ENCODE measurements around the gene PPM1E.

Gene PPM1E

DNA sequence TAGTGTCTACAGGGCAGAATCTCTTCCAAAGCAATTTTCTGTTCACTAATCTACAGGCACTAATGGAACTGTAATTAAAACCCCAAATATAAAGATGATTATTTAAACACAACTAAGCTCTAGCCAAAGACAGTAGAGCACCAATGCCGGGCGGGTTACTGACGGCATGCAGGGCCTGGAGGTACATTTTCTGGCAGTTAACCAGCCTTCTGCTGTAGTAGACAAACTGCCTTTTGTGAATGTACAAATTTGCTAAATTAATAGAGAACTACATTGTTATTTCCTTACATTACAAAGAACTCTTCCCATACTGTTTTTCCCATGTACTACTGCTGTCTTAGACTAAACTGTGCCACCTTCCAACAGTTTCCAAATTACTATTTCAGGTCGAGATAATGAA lies 243.2 kb downstream of the PPM1E start:
- no peak overlapping the region for H3K4me3 ChIP-seq (ENCODE audit: low read length)
- TF ChIP-seq ZNF274 (IDR thresholded peaks at IDR 0.05; ENCODE audit: low read depth, low read length), result no peak

DNA sequence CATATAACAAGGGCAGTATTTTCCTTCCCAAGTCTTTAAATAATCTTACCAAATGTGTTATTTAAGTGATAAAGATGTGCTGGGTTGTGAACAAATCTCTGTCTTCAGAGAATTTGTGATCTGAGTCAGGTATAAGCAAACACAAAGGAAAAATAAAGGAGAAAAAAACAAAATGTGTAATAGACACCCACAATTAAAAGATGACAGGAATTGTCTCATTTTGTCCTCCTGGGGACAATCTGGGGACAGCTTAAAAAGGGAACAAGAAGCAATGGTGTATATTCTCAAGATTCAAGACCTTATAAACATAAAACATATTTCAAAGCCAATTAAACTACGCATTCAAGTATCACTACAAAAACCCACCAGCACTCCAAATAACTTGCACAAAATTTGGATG lies 243.8 kb downstream of the PPM1E start:
- TF ChIP-seq ZNF274 (IDR thresholded peaks at IDR 0.05; ENCODE audit: low read depth, low read length), result no peak
- no peak overlapping the region for H3K4me3 ChIP-seq (ENCODE audit: low read length)

GRCh38 chr17:59000022-59000421 lies 244.4 kb downstream of the PPM1E start:
- no peak overlapping the region for H3K4me3 ChIP-seq (ENCODE audit: low read length)
- no peak for TF ChIP-seq ZNF274 (IDR thresholded peaks at IDR 0.05; ENCODE audit: low read depth, low read length)

GRCh38 chr17:59001158-59001814 lies 245.6 kb downstream of the PPM1E start:
- H3K4me3 ChIP-seq (ENCODE audit: low read length), result peak overlapping the region; percentile 29; the same call in 1 of the 2 replicates
- TF ChIP-seq ZNF274 (IDR thresholded peaks at IDR 0.05; ENCODE audit: low read depth, low read length), result no peak

GRCh38 chr17:59002126-59002525 lies 246.5 kb downstream of the PPM1E start:
- H3K4me3 ChIP-seq (ENCODE audit: low read length), result no peak overlapping the region; the same call in 1 of the 2 replicates
- no peak for TF ChIP-seq ZNF274 (IDR thresholded peaks at IDR 0.05; ENCODE audit: low read depth, low read length)

DNA sequence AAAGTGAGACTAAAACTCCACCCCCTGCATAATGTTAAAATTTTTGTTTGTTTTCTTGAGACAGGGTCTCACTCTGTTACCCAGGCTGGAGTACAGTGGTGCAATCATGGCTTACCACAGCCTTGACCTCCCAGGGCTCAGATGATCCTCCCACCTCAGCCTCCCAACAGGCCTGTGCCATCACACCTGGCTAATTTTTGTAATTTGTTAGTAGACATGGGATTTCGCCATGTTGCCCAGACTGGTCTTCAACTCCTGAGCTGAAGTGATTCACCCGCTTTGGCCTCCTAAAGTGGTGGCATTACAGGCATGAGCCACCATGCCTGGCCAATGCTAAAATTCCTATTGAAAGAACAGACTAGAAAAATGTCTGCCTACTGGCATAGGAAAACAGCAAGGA lies 247.2 kb downstream of the PPM1E start:
- no peak for TF ChIP-seq ZNF274 (IDR thresholded peaks at IDR 0.05; ENCODE audit: low read depth, low read length)
- no peak overlapping the region for H3K4me3 ChIP-seq (ENCODE audit: low read length)

GRCh38 chr17:59003860-59004259 lies 248.2 kb downstream of the PPM1E start:
- TF ChIP-seq ZNF274 (IDR thresholded peaks at IDR 0.05; ENCODE audit: low read depth, low read length), result no peak
- H3K4me3 ChIP-seq (ENCODE audit: low read length), result no peak overlapping the region

DNA sequence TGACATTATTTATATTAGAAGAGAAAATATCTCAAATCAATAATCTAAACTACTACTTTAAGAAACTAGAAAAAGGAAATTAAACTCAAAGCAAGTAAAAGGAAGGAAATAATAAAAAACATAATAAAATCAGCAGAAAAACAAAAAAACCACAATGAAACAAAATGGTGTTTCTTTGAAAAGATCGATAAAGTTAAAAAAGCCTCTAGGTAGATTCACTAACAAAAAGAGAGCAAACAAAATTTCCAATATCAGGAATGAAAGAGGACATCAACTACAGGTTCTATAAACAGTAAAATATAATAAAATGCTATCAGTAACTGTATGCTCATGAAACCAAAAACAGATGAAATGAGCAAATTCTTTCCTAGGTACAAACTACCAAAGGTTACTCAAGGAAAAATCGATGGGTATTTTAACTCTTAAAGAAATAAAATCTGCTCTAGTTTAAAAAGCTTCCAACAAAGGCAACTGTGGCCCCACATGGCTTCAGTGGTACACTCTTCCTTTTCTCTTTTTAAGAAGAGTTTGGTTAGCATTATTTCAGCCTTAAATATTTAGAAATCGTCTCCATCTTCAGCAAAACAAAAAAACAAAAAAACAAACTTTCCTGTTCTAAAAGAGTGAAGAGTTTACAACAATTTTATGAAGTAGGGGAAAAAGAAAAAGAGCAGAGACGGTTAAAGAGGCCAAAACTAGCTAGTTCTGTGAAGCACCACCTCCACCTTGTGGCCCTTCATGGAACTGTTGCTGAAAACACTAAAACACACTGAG lies 248.9 kb downstream of the PPM1E start:
- H3K4me3 ChIP-seq (ENCODE audit: low read length), result no peak overlapping the region
- no peak for TF ChIP-seq ZNF274 (IDR thresholded peaks at IDR 0.05; ENCODE audit: low read depth, low read length)

- TF ChIP-seq ZNF274 (IDR thresholded peaks at IDR 0.05; ENCODE audit: low read depth, low read length), result no peak
- H3K4me3 ChIP-seq (ENCODE audit: low read length), result no peak overlapping the region
Observed at GRCh38 chr17:59007995-59008394, 252.3 kb downstream of the PPM1E start.

- TF ChIP-seq ZNF274 (IDR thresholded peaks at IDR 0.05; ENCODE audit: low read depth, low read length), result no peak
Observed at GRCh38 chr17:59008737-59009136, 253.1 kb downstream of the PPM1E start.

DNA sequence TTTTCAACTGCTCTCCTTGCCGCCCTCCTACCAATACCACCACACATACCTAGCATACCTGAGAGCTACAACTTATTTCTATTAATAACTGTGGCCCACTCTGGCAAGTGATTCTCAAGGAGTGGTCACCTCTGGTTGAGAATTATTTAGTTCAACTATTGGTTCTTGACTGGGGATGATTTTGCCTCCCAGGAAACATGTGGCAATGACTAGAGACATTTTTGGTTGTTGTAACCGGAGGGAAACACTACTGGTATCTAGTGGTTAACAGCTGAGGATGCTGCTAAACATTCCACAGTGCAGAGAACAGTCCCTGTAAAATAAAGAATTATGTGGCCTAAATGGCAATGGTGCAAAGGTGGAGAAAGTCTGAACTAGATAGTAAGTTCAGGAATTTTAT lies 254.4 kb downstream of the PPM1E start:
- no peak overlapping the region for H3K4me3 ChIP-seq (ENCODE audit: low read length)
- TF ChIP-seq ZNF274 (IDR thresholded peaks at IDR 0.05; ENCODE audit: low read depth, low read length), result no peak

More at GRCh38 chr17:59008737-59009136, 253.1 kb downstream of the PPM1E start:
- no peak overlapping the region for H3K4me3 ChIP-seq (ENCODE audit: low read length)

DNA sequence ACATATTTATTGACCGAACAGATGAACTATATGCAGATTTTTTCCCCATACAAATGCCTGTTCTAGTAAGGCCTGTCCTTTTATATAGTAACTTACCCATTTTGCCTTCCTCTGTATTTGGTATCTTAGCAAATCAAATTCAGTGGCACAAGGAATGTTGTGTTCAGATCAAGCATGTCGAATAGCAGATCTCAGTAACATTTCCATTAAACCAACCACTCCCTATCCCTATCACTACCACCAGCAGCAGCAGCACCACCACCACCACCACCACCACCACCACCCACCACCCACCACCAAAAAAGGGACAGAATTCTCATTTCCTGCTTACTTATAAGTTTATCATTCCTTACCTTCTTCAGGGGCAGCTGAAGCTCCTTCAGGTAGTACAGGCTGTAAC lies 256.3 kb downstream of the PPM1E start:
- no peak overlapping the region for H3K4me3 ChIP-seq (ENCODE audit: low read length)
- TF ChIP-seq ZNF274 (IDR thresholded peaks at IDR 0.05; ENCODE audit: low read depth, low read length), result no peak

DNA sequence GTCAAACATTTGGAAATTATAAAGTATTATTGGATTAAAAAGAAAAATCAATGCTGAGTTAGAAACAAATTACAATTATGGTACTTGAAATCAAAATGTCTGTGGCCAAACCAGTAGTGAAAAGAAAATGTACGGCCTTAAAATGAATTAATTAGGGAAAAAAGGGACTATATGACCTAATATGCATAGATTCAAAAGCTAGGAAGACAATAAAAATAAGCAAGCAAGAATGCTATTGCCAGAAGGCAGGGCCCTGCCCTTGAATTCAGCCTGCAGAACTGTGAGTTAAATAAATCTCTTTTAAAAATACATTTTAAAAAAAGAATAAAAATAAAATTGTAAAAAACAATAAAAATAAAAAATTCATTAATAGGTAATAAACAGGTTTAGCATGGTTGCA lies 262.4 kb downstream of the PPM1E start:
- TF ChIP-seq ZNF274 (IDR thresholded peaks at IDR 0.05; ENCODE audit: low read depth, low read length), result no peak
- H3K4me3 ChIP-seq (ENCODE audit: low read length), result no peak overlapping the region

DNA sequence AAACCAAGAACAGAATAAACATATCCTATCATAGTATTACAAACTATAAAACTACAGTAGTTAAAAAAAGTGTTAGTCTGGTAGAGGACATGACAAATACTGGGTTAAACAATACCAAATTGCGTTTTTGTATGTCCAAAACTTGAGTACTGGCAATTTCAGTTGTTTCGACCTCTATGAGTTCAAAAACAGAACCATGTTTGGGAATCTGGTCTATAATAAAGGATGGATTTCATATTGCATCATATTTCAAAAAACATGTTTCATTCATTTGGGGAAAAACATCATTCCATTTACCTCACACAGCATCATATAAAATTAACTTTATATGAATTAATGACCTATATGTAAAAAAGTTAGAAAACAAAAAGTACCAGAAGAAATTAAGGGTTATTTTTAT lies 269.3 kb downstream of the PPM1E start:
- no peak for TF ChIP-seq ZNF274 (IDR thresholded peaks at IDR 0.05; ENCODE audit: low read depth, low read length)
- no peak overlapping the region for H3K4me3 ChIP-seq (ENCODE audit: low read length)

GRCh38 chr17:59026176-59026939 lies 270.7 kb downstream of the PPM1E start:
- no peak for TF ChIP-seq ZNF274 (IDR thresholded peaks at IDR 0.05; ENCODE audit: low read depth, low read length)

More at GRCh38 chr17:59026176-59026939, 270.7 kb downstream of the PPM1E start:
- no peak overlapping the region for H3K4me3 ChIP-seq (ENCODE audit: low read length)
